K562 (cell line): ENCODE data around the gene GTPBP1. TPM values are rescaled to one million over a fixed set of nuclear protein-coding genes. Genes with fewer than 3 reads are reported as not detected.

ENCODE experiments used
- ATAC-seq: fragments of 200-7000 bp; cut with Tn5 transposase; 3 replicates; pipeline ENCODE4 v1.9.1; 2020; ENCODE audit warnings: moderate library complexity
- BruUV-seq: library from RNA; stranded (reverse); fragments of 400-500 nt; replicated peaks from 2 replicates; lab custom pipeline; 2021; lab: Mats Ljungman, UMichigan
- CTCF ChIA-PET: fragments of 300-600 bp; formaldehyde crosslinking; extraction: SDS; loops from one replicate; lab custom pipeline; 2021; ENCODE audit warnings: low intra/inter-chr PET ratio; lab: Yijun Ruan, JAX
- POLR2A ChIA-PET: fragments of 300-600, 350-650 bp; sonication (Branson Sonifier 250); formaldehyde crosslinking; extraction: SDS; loops from one replicate; lab custom pipeline; 2021; ENCODE audit warnings: antibody characterized with exemption, inconsistent platforms; lab: Yijun Ruan, JAX
- DNase-seq, 4 experiments: peaks; one replicate each; pipeline versions ENCODE4 v3.0.0 to v3.0.0-alpha.2; 2011 to 2018; ENCODE audit warnings: low spot score in 3 of 4, mixed read lengths in 3 of 4; ENCODE audit errors: extremely low read depth in 1 of 4
- FAIRE-seq: peaks from 2 replicates; lab custom pipeline; 2011; peaks lifted over from hg19 to GRCh38; lab: Jason Lieb, UNC
- H2AFZ ChIP-seq: 2 replicates; pipeline ENCODE4 v1.6.0; 2011; ENCODE audit warnings: low read depth, low read length, control low read depth, inconsistent platforms
- H3K27ac ChIP-seq: fragments of 200-600 bp; 3 replicates; pipeline ENCODE4 v1.8.0; 2011; ENCODE audit warnings: low read depth, mild to moderate bottlenecking, control low read depth, inconsistent platforms, low read length, moderate library complexity, mixed read lengths; ENCODE audit errors: extremely low read depth
- H3K27me3 ChIP-seq, 2 experiments: fragments of 300-600 bp in 1 of 2; 2 replicates in 1 of 2; 3 replicates in 1 of 2; pipeline versions ENCODE4 v1.6.0 to v1.8.0; 2011; ENCODE audit warnings: inconsistent platforms in 2 of 2, low read length in 2 of 2, mild to moderate bottlenecking in 1 of 2, mixed read lengths in 1 of 2, moderate library complexity in 1 of 2; ENCODE audit not compliant: control insufficient read depth in 2 of 2, insufficient read depth in 2 of 2
- H3K36me3 ChIP-seq: fragments of 300-600 bp; 3 replicates; pipeline ENCODE4 v1.8.0; 2011; ENCODE audit warnings: mild to moderate bottlenecking, low read length, inconsistent platforms; ENCODE audit not compliant: control insufficient read depth, insufficient read depth
- H3K4me1 ChIP-seq, 2 experiments: fragments of 200-600 bp in 1 of 2; replicated peaks in 1 of 2; 2 replicates in 1 of 2; 3 replicates in 1 of 2; pipeline versions ENCODE4 v1.5.1 to v1.8.0; 2011; ENCODE audit warnings: inconsistent platforms in 2 of 2, low read length in 2 of 2, mild to moderate bottlenecking in 1 of 2, mixed read lengths in 1 of 2, moderate library complexity in 1 of 2; ENCODE audit not compliant: control insufficient read depth in 2 of 2, insufficient read depth in 2 of 2
- H3K4me2 ChIP-seq: 2 replicates; pipeline ENCODE4 v1.6.1; 2011; ENCODE audit warnings: low read length, control low read depth, inconsistent platforms, mixed read lengths; ENCODE audit not compliant: insufficient read depth
- H3K4me3 ChIP-seq: fragments of 200-600 bp; sonication (generic), shearing (Covaris generic); 2 replicates; pipeline ENCODE4 v1.5.1; 2016; ENCODE audit warnings: control low read depth, inconsistent platforms
- H3K79me2 ChIP-seq: fragments of 200-600 bp; 3 replicates; pipeline ENCODE4 v1.8.0; 2011; ENCODE audit warnings: low read length, inconsistent platforms; ENCODE audit not compliant: control insufficient read depth, insufficient read depth
- H3K9ac ChIP-seq, 2 experiments: 2 replicates each; pipeline versions ENCODE4 v1.6.0 to v1.6.1; 2011; ENCODE audit warnings: low read depth in 2 of 2, low read length in 2 of 2, control low read depth in 1 of 2, inconsistent platforms in 1 of 2, mild to moderate bottlenecking in 1 of 2, mixed read lengths in 1 of 2; ENCODE audit not compliant: insufficient read depth in 1 of 2
- H3K9me1 ChIP-seq: one replicate; pipeline ENCODE4 v1.6.0; 2011; ENCODE audit warnings: inconsistent platforms, mild to moderate bottlenecking, low read length, moderate library complexity; ENCODE audit not compliant: control insufficient read depth, insufficient read depth
- H3K9me3 ChIP-seq: replicated peaks from 2 replicates; pipeline ENCODE4 v1.5.1; 2011; ENCODE audit warnings: low read depth, low read length, inconsistent platforms; ENCODE audit not compliant: control insufficient read depth, insufficient read depth
- H4K20me1 ChIP-seq: replicated peaks from 2 replicates; pipeline ENCODE4 v1.6.1; 2011; ENCODE audit warnings: low read length, inconsistent platforms, mixed read lengths; ENCODE audit not compliant: control insufficient read depth, insufficient read depth
- ADNP ChIP-seq: fragments of 200-800 bp; sonication (Bioruptor generic); IDR thresholded peaks from 2 replicates; pipeline ENCODE4 v1.6.1; 2016; ENCODE audit warnings: missing genetic modification characterization, missing compliant biosample characterization
- CBX8 ChIP-seq: fragments of 200-600 bp; sonication (generic); IDR thresholded peaks from 2 replicates; pipeline ENCODE4 v1.6.1; 2012; ENCODE audit warnings: borderline replicate concordance, mixed run types, low read depth, mild to moderate bottlenecking, moderate library complexity, mixed read lengths, low read length, control low read depth, inconsistent platforms; ENCODE audit not compliant: poor library complexity, severe bottlenecking; ENCODE audit errors: extremely low read depth
- ERF ChIP-seq: fragments of 450-650 bp; formaldehyde crosslinking; IDR thresholded peaks from 2 replicates; pipeline ENCODE4 v1.4.0; 2020; ENCODE audit warnings: mild to moderate bottlenecking, mixed read lengths
- ESRRB ChIP-seq: fragments of 250-450 bp; sonication (Bioruptor Pico); IDR thresholded peaks from 2 replicates; pipeline ENCODE4 v1.5.0; 2020; ENCODE audit warnings: mild to moderate bottlenecking, moderate library complexity, borderline replicate concordance
- FOS ChIP-seq: IDR thresholded peaks from 3 replicates; pipeline ENCODE4 v1.6.1; 2011; ENCODE audit not compliant: insufficient read length; ENCODE audit errors: extremely low read depth
- FOXJ2 ChIP-seq: fragments of 200-800 bp; sonication (Bioruptor generic); IDR thresholded peaks from 2 replicates; pipeline ENCODE4 v1.6.1; 2016; ENCODE audit warnings: missing genetic modification characterization, missing compliant biosample characterization
- HMGN3 ChIP-seq: IDR thresholded peaks from 2 replicates; pipeline ENCODE4 v1.6.1; 2011; ENCODE audit warnings: borderline replicate concordance, low read depth, mild to moderate bottlenecking, mixed read lengths, low read length; ENCODE audit not compliant: insufficient read length; ENCODE audit errors: extremely low read depth
- NFATC3 ChIP-seq: fragments of 450-650 bp; IDR thresholded peaks from 2 replicates; pipeline ENCODE4 v1.6.1; 2017; ENCODE audit warnings: mild to moderate bottlenecking
- POLR3A ChIP-seq: IDR thresholded peaks from 2 replicates; pipeline ENCODE4 v1.6.1; 2011; ENCODE audit warnings: borderline replicate concordance, mild to moderate bottlenecking, moderate library complexity; ENCODE audit not compliant: insufficient read length, insufficient read depth; ENCODE audit errors: extremely low read depth
- SIN3A ChIP-seq, 2 experiments: fragments of 150-350 bp in 1 of 2; IDR thresholded peaks; 2 replicates each; pipeline ENCODE4 v1.6.1; 2011 to 2016; ENCODE audit warnings: borderline replicate concordance in 2 of 2, low read depth in 2 of 2, low read length in 2 of 2, mild to moderate bottlenecking in 2 of 2, moderate library complexity in 2 of 2; ENCODE audit not compliant: control insufficient read depth in 1 of 2
- SIN3B ChIP-seq: fragments of 450-650 bp; IDR thresholded peaks from 2 replicates; pipeline ENCODE4 v1.6.1; 2017; ENCODE audit warnings: low read depth, mild to moderate bottlenecking, moderate library complexity
- SREBF1 ChIP-seq: fragments of 150-350 bp; IDR thresholded peaks from 2 replicates; pipeline ENCODE4 v1.6.1; 2014; ENCODE audit warnings: antibody characterized with exemption, low read depth, low read length, borderline replicate concordance
- XRCC3 ChIP-seq: fragments of 450-650 bp; IDR thresholded peaks from 2 replicates; pipeline ENCODE4 v1.6.1; 2017; ENCODE audit warnings: mild to moderate bottlenecking, moderate library complexity
- ZNF146 ChIP-seq: IDR thresholded peaks from one replicate; pipeline ENCODE4 v1.6.1; 2018; ENCODE audit warnings: missing compliant biosample characterization; ENCODE audit not compliant: unreplicated experiment
- ZNF263 ChIP-seq: sonication (generic); formaldehyde crosslinking; IDR thresholded peaks from 2 replicates; pipeline ENCODE4 v1.8.0; 2022; ENCODE audit warnings: mild to moderate bottlenecking, missing genetic modification reagents, borderline replicate concordance
- WGBS: fragments of 100-300 bp; shearing (Covaris generic); methylation state at CpG from one replicate; pipeline ENCODE4 v1.1.6; 2016; ENCODE audit warnings: low coverage, mixed read lengths; ENCODE audit not compliant: insufficient coverage; ENCODE audit errors: missing lambda C conversion rate; 5-methylcytosine and 5-hydroxymethylcytosine counted together
- in situ Hi-C: fragments of 300-500 bp; cut with MboI; formaldehyde crosslinking; loops from 4 replicates; pipeline ENCODE4 v1.15.0; 2018; ENCODE audit warnings: inconsistent platforms, mixed read lengths
- intact Hi-C: fragments of 100-400 bp; cut with micrococcal nuclease; formaldehyde crosslinking; loops from 2 replicates; pipeline ENCODE4 v1.14.2; 2022
- polyA plus RNA-seq, 8 experiments: library from polyadenylated mRNA; depleted of rRNA in 4 of 8; stranded (reverse) in 5 of 8; unstranded in 3 of 8; fragments of >200 nt; fragmentation: Nextera tagmentation in 2 of 8; fragmentation: Illumina TruSeq in 1 of 8; extraction: Ambion mirVana in 2 of 8; extraction: Trizol in 1 of 8; gene quantifications; 2 replicates each; pipeline versions ENCODE4 v1.2.1 to v1.2.3, GENCODE V29; 2011 to 2014; ENCODE audit warnings: inconsistent platforms in 1 of 8, missing spikeins in 1 of 8
- total RNA-seq, 7 experiments: library from RNA; depleted of rRNA in 6 of 7; stranded (reverse); fragments of >200 nt in 6 of 7; fragmentation: Illumina TruSeq in 2 of 7; extraction: Trizol in 2 of 7; gene quantifications; 2 replicates each; pipeline versions ENCODE4 v1.2.1 to v1.2.3, GENCODE V29; 2011 to 2021; ENCODE audit warnings: low replicate concordance in 1 of 7
- TF ChIP-seq, protein P1 (sequence below): fragments of 200-800 bp; sonication (Bioruptor generic); IDR thresholded peaks from 2 replicates; pipeline ENCODE4 v1.6.1; 2017; ENCODE audit warnings: missing genetic modification characterization, missing compliant biosample characterization

The GTPBP1 gene
- total and polyA plus RNA-seq, 9 of the 15 experiments (the other 6 are each of a cell fraction or from before 2014, with no cell fraction given): 0.83 to 53.2 (median 23.3) TPM

DNA sequence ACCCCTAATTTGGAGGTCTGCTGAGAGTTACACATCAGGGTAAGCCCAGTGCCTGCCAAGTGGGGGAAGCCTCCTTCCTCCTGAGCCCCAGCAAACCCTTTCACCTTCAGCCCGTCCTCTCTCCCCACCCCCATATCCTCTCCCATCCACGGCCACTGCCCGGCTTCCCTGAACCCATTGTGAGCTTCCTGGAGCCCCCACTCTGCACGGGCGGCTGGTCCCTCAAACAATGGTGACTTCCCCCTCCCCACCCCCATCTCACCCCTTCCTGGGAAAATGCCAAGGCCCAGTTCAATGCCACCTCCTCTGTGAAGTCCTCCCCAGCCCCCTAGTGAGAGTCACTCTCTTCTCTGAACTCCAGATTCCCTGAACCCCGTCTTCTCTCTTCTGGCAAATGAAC, 70.3 kb downstream of the GTPBP1 start (continued):
- TF ChIP-seq ZNF146: no peak
- TF ChIP-seq ZNF263 (CRISPR knock-in tag): no peak
- no peak for TF ChIP-seq NFATC3
- TF ChIP-seq, protein P1, sequence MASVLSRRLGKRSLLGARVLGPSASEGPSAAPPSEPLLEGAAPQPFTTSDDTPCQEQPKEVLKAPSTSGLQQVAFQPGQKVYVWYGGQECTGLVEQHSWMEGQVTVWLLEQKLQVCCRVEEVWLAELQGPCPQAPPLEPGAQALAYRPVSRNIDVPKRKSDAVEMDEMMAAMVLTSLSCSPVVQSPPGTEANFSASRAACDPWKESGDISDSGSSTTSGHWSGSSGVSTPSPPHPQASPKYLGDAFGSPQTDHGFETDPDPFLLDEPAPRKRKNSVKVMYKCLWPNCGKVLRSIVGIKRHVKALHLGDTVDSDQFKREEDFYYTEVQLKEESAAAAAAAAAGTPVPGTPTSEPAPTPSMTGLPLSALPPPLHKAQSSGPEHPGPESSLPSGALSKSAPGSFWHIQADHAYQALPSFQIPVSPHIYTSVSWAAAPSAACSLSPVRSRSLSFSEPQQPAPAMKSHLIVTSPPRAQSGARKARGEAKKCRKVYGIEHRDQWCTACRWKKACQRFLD (CRISPR knock-in tag): no peak
- TF ChIP-seq ERF (CRISPR knock-in tag): no peak
- no peak for TF ChIP-seq SREBF1
- TF ChIP-seq ESRRB: no peak
- TF ChIP-seq POLR3A: no peak
- no peak for TF ChIP-seq ADNP (tag)
- no peak for TF ChIP-seq FOXJ2 (tag)
- TF ChIP-seq, all 486 proteins: peak for 0

DNA sequence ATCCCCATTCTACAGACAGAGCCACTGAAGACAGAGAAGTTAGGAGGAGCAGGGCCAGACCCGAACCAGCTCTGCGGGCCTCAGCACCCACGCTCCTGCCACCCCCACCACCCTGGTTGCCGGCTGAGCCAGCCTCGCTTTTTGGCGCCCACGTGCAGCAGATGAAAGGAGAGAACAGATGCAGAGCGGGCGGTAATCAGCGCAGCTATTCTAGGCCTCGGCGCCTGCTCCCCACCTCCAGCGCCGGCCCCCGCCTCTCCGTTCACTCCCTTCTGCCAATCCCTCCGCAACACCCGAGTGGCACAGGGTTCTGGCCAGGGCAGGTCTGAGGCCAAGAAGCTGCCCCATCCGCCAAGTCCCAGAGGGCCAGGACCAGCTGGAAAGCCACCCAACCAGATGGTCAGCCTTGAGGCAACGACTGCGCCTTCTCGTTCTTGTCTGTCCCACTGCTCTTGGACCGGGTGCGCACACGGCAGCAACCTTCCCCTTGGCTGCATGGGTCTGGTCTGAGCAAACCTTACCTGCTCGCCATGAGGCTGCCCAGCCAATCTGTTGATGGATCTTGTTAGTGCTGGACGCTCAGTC, 71.4 kb downstream of the GTPBP1 start:
- intact Hi-C loops: no loop called here
- no peak overlapping the region for H3K4me2 ChIP-seq
- no peaks in the 10 kb centered on the region for H3K79me2 ChIP-seq
- FAIRE-seq (no peak), ATAC-seq (no peak), DNase-seq (no peak)
- no peak for TF ChIP-seq SIN3A (IDR thresholded peaks at IDR 0.05; ENCODE audit: borderline replicate concordance in 2 of 2, control insufficient read depth in 1 of 2, low read depth in 2 of 2, low read length in 2 of 2)
- no peak for TF ChIP-seq SIN3B
- no peak for TF ChIP-seq XRCC3
- no peak for TF ChIP-seq CBX8
- TF ChIP-seq HMGN3: peak; percentile 6
- no peak for TF ChIP-seq FOS
- no peaks in the 10 kb centered on the region for H3K9me3 ChIP-seq
- in situ Hi-C loops: no loop called here
- H3K27me3 ChIP-seq: no peaks in the 10 kb centered on the region
- no peak overlapping the region for H2AFZ ChIP-seq
- ChIA-PET CTCF (no interaction called here), POLR2A (interaction anchor here (0.9 kb wide), 1 partner anchor 8 kb away, joined by 3 read pairs; no protein-coding TSS in a partner anchor)
- H3K36me3 ChIP-seq: no peaks in the 10 kb centered on the region
- BruUV-seq: no TSS peak
- H3K9me1 ChIP-seq: no peaks in the 10 kb centered on the region
- 86% methylated on average over 19 of the region's 27 CpGs for WGBS
- H3K4me3 ChIP-seq: no peak overlapping the region
- H3K9ac ChIP-seq: no peak overlapping the region
- peaks cover 5 to 23% of the 10 kb centered on the region in 2 experiments for H3K4me1 ChIP-seq
- no peaks in the 10 kb centered on the region for H4K20me1 ChIP-seq
- H3K27ac ChIP-seq: no peak overlapping the region
